ENCODE measurements around the gene NDUFB8. TPM values are rescaled to one million over a fixed set of nuclear protein-coding genes. Genes with fewer than 3 reads are reported as not detected.
"Not testable (repeated sequence)": the region's sequence is repeated elsewhere in the genome, so short reads cannot be mapped to it uniquely, and the experiment has no call there.

Gene NDUFB8
- polyA plus RNA-seq (2013, experiment 1 of 2), result 221 TPM
- polyA plus RNA-seq (2013, experiment 2 of 2), result 196 TPM

DNA sequence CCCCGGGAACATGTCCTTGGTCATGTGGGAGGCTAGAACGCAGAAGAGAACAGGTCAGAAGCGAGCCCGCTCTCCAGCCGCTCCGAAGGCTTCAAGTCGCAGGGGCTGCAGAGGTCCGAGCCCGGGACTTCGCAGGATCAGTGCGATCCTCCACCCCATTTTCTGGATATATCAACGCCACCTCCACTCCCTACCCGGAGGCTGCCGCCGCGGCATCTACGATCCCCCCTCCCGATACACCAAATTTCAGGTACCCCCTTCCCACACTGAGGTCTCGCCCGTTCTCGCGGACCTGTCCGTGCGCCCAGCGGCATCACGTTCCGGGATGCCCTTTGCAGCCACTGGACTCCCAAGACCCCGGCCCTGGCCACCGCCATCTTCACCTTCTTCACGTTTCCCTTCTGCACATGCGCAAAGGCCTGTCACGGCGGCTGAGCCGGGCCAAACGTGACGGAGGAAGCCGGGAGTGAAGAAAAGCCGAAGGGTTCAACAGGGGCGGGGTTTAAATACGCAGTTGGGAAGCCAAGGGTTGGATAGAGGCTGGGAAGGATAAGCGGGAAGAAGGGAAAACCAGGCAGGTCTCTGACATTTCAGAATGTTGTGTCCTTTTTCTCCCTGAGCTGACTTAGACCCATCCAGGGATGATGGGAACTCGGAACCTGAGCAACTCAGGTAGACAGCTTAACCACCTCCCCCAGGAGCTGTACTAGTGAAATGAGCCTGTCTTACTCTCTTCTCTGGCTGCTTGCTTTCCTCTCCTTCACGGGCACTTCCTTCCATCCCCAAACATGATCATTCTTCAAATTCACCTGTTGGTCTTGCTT is at the start of gene NDUFB8:
Gene NDUFB8 (minus strand): TSS at position 397 of the 824 bp plus-strand sequence. CDS start 20 bp downstream, at position 377.
- 3% methylated on average over 26 to 33 of the region's 43 CpGs for WGBS, 2 experiments (ENCODE audit: insufficient coverage in 2 of 2)
- peak within 1 kb of the TSS; percentile 85 for H3K4me3 ChIP-seq (ENCODE audit: extremely low read depth, insufficient read depth, low read length, poor library complexity, severe bottlenecking)
- no peaks in the 10 kb centered on the region for H3K4me1 ChIP-seq (ENCODE audit: control insufficient read depth, insufficient read depth, low read length, poor library complexity, severe bottlenecking)
- peaks cover 5% of the 10 kb centered on the region for H3K9me3 ChIP-seq (ENCODE audit: control insufficient read depth, low read length)
- no peak within 1 kb of the TSS for H3K27ac ChIP-seq (ENCODE audit: low read depth, low read length, severe bottlenecking)
- peaks cover 36% of the 10 kb centered on the region for H3K36me3 ChIP-seq (ENCODE audit: control insufficient read depth, insufficient read depth, low read length)

GRCh38 chr10:100576282-100576635 is 46.6 kb upstream of the NDUFB8 start:
- H3K27ac ChIP-seq (ENCODE audit: low read depth, low read length, severe bottlenecking), result no peak overlapping the region
- no peaks in the 10 kb centered on the region for H3K36me3 ChIP-seq (ENCODE audit: control insufficient read depth, insufficient read depth, low read length)
- no peak overlapping the region for H3K4me3 ChIP-seq (ENCODE audit: extremely low read depth, insufficient read depth, low read length, poor library complexity, severe bottlenecking)
- 80 to 85% methylated on average over 5 of the region's 5 CpGs for WGBS, 2 experiments (ENCODE audit: insufficient coverage in 2 of 2)
- H3K4me1 ChIP-seq (ENCODE audit: control insufficient read depth, insufficient read depth, low read length, poor library complexity, severe bottlenecking), result peaks cover 8% of the 10 kb centered on the region
- H3K9me3 ChIP-seq (ENCODE audit: control insufficient read depth, low read length), result no peaks in the 10 kb centered on the region

DNA sequence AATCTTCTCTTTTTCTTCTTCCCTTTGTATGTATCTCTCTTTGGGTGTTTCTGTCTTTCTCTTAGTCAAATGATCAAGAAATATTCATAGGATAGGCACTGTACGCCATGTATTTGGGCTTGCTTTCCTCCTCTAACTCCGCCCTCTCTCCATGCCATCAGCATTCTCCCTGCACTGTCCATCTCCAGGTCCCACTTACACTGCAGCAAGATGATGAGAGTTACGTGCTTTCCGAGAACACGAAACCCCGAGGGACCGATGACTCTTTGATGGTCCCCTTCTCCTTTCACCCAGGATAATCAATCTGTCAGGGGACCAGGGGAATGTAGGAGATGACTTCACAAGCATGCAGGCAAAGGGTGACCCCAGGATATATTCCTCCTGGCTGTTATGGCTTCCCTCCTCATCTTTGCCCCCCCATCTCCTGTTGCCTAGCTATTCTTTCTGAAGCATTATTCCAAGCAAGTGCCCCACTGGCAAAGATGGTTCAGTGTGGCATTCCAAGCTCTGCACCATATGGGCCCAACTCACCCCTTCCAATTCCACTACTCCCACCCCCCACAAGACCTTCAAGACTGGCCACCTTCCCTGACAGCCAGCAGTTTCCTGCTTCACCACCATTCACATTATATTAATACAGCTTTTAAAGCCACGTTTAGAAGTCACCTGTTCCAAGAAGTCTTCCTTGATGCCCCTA is 46.1 kb upstream of the NDUFB8 start:
- Histone ChIP-seq H3K4me1 (ENCODE audit: control insufficient read depth, insufficient read depth, low read length, poor library complexity, severe bottlenecking) (peaks cover 8% of the 10 kb centered on the region), H3K4me3 (ENCODE audit: extremely low read depth, insufficient read depth, low read length, poor library complexity, severe bottlenecking) (no peak overlapping the region), H3K36me3 (ENCODE audit: control insufficient read depth, insufficient read depth, low read length) (no peaks in the 10 kb centered on the region), H3K27ac (ENCODE audit: low read depth, low read length, severe bottlenecking) (no peak overlapping the region), H3K9me3 (ENCODE audit: control insufficient read depth, low read length) (no peaks in the 10 kb centered on the region)
- 86 to 95% methylated on average over 6 to 7 of the region's 8 CpGs for WGBS, 2 experiments (ENCODE audit: insufficient coverage in 2 of 2)

DNA sequence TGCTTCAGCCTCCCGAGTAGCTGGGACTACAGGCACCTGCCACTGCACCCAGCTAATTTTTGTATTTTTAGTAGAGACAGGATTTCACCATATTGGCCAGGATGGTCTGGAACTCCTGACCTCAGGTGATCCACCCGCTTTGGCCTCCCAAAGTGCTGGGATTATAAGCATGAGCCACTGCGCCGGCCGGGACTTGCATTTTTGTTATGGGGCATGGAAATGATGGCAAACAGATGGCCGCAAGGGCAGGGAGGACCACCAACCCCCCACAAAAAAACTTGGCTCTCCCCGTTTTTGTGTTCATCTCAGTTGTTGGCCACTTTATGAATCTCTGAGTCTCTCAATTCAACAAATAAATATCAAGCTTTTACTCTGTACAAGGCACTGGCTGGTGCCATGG is 45.5 kb upstream of the NDUFB8 start:
- not testable (repeated sequence) for H3K36me3 ChIP-seq (ENCODE audit: control insufficient read depth, insufficient read depth, low read length); H3K9me3 ChIP-seq (ENCODE audit: control insufficient read depth, low read length); H3K4me3 ChIP-seq (ENCODE audit: extremely low read depth, insufficient read depth, low read length, poor library complexity, severe bottlenecking); H3K27ac ChIP-seq (ENCODE audit: low read depth, low read length, severe bottlenecking)
- WGBS, 2 experiments (ENCODE audit: insufficient coverage in 2 of 2), result 79 to 86% methylated on average over 6 of the region's 7 CpGs
- H3K4me1 ChIP-seq (ENCODE audit: control insufficient read depth, insufficient read depth, low read length, poor library complexity, severe bottlenecking), result peaks cover 10% of the 10 kb centered on the region

- WGBS, 2 experiments (ENCODE audit: insufficient coverage in 2 of 2), result 78 to 87% methylated on average over 9 to 13 of the region's 24 CpGs
- Histone ChIP-seq H3K36me3 (ENCODE audit: control insufficient read depth, insufficient read depth, low read length) (no peaks in the 10 kb centered on the region), H3K9me3 (ENCODE audit: control insufficient read depth, low read length) (no peaks in the 10 kb centered on the region), H3K27ac (ENCODE audit: low read depth, low read length, severe bottlenecking) (no peak overlapping the region), H3K4me1 (ENCODE audit: control insufficient read depth, insufficient read depth, low read length, poor library complexity, severe bottlenecking) (peaks cover 6% of the 10 kb centered on the region), H3K4me3 (ENCODE audit: extremely low read depth, insufficient read depth, low read length, poor library complexity, severe bottlenecking) (no peak overlapping the region)
Observed at GRCh38 chr10:100571084-100571856, 41.6 kb upstream of the NDUFB8 start.

DNA sequence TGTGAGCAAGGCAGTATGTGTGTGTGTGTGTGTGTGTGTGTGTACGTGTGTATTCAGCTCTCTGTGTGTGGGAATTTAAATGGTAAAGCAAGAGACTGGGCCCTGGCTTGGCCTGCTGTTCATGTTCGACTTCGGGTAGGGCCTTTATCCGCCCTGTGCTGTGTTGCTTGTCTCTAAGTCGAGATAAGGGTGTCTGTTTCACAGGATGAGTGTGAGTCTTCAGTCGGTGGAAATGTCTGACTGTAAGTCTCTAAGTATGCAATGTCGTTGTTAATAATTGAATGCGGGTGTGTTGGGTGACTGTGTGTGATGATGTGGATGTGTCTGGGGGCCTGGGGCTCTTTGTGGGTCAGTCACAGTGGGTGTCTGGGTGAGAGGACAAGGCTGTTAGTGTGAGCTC is 40.8 kb upstream of the NDUFB8 start:
- H3K4me3 ChIP-seq (ENCODE audit: extremely low read depth, insufficient read depth, low read length, poor library complexity, severe bottlenecking), result peak overlapping the region; percentile 53
- no peaks in the 10 kb centered on the region for H3K36me3 ChIP-seq (ENCODE audit: control insufficient read depth, insufficient read depth, low read length)
- WGBS, 2 experiments (ENCODE audit: insufficient coverage in 2 of 2), result 74 to 89% methylated on average over 5 to 8 of the region's 8 CpGs
- H3K4me1 ChIP-seq (ENCODE audit: control insufficient read depth, insufficient read depth, low read length, poor library complexity, severe bottlenecking), result peaks cover 6% of the 10 kb centered on the region
- no peak overlapping the region for H3K27ac ChIP-seq (ENCODE audit: low read depth, low read length, severe bottlenecking)
- H3K9me3 ChIP-seq (ENCODE audit: control insufficient read depth, low read length), result no peaks in the 10 kb centered on the region

DNA sequence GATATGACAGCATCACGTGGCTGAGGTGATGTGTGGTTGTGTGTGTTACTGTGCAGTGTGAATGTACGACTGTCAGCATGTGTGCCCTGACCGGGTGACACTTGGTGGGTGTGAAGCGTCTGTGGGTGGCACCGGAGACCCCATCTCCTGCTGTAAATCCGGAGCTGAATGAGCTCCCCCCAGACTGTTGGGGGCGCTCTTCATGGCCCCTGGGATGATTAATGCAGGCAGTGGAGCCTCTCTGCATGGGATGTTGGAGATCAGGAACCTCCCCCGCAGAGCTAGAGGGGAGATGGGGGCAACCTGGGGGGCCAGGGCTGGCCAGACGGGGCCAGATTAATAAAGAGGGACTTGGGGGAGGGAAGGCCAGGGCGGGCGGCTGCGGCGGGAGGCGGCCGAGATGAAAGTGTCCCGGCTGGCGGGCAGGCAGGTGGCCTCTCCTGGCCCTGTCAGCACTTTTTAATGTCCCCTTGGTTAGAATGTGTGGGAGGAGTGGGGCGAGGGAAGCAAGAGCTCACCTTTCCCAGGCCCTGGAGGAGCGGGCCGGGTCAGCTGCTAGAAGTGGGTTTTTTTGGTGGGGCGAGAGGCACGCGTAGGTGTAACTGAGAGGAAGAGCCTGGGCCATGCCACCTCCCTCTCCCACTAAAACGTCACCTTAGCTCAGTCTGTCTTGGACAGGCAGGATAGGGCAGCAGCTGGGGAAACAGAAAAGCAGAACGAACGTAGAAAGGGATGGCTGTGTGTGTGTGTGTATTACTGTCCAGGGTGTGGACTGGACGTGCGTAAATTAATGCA is 40.2 kb upstream of the NDUFB8 start:
- Histone ChIP-seq H3K4me3 (ENCODE audit: extremely low read depth, insufficient read depth, low read length, poor library complexity, severe bottlenecking) (peak overlapping the region; percentile 53), H3K36me3 (ENCODE audit: control insufficient read depth, insufficient read depth, low read length) (no peaks in the 10 kb centered on the region), H3K9me3 (ENCODE audit: control insufficient read depth, low read length) (no peaks in the 10 kb centered on the region), H3K4me1 (ENCODE audit: control insufficient read depth, insufficient read depth, low read length, poor library complexity, severe bottlenecking) (peaks cover 6% of the 10 kb centered on the region), H3K27ac (ENCODE audit: low read depth, low read length, severe bottlenecking) (no peak overlapping the region)
- 16 to 27% methylated on average over 19 to 20 of the region's 28 CpGs for WGBS, 2 experiments (ENCODE audit: insufficient coverage in 2 of 2)

DNA sequence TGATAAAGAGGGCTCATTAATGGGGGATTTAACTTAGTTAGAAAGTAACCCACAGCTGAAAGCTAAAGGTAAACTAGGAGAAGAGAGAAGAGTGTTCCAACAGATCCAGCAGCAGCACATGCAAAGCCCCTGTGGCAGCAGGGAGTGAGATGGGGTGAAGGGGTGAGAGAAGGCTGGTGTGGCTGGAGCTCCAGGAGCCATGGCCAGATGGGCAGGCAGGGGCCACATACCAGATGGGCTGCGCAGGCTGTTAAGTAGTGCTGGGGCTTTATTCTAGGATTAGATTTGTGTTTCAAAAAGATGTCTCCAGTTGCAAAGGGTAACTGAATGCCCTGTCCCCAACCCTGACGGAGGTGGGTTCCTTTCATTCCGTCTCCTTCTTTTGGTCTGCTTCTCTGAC is 39.2 kb upstream of the NDUFB8 start:
- no peak overlapping the region for H3K27ac ChIP-seq (ENCODE audit: low read depth, low read length, severe bottlenecking)
- H3K9me3 ChIP-seq (ENCODE audit: control insufficient read depth, low read length), result no peaks in the 10 kb centered on the region
- peaks cover 6% of the 10 kb centered on the region for H3K4me1 ChIP-seq (ENCODE audit: control insufficient read depth, insufficient read depth, low read length, poor library complexity, severe bottlenecking)
- H3K36me3 ChIP-seq (ENCODE audit: control insufficient read depth, insufficient read depth, low read length), result no peaks in the 10 kb centered on the region
- 85 to 97% methylated on average over 3 of the region's 3 CpGs for WGBS, 2 experiments (ENCODE audit: insufficient coverage in 2 of 2)
- no peak overlapping the region for H3K4me3 ChIP-seq (ENCODE audit: extremely low read depth, insufficient read depth, low read length, poor library complexity, severe bottlenecking)

GRCh38 chr10:100567826-100568225 is 38.2 kb upstream of the NDUFB8 start:
- WGBS, 2 experiments (ENCODE audit: insufficient coverage in 2 of 2), result 35 to 44% methylated on average over 3 of the region's 6 CpGs
- H3K4me3 ChIP-seq (ENCODE audit: extremely low read depth, insufficient read depth, low read length, poor library complexity, severe bottlenecking), result no peak overlapping the region
- H3K4me1 ChIP-seq (ENCODE audit: control insufficient read depth, insufficient read depth, low read length, poor library complexity, severe bottlenecking), result peaks cover 6% of the 10 kb centered on the region
- no peaks in the 10 kb centered on the region for H3K36me3 ChIP-seq (ENCODE audit: control insufficient read depth, insufficient read depth, low read length)
- no peaks in the 10 kb centered on the region for H3K9me3 ChIP-seq (ENCODE audit: control insufficient read depth, low read length)
- H3K27ac ChIP-seq (ENCODE audit: low read depth, low read length, severe bottlenecking), result no peak overlapping the region

- no peaks in the 10 kb centered on the region for H3K36me3 ChIP-seq (ENCODE audit: control insufficient read depth, insufficient read depth, low read length)
- H3K4me1 ChIP-seq (ENCODE audit: control insufficient read depth, insufficient read depth, low read length, poor library complexity, severe bottlenecking), result peaks cover 6% of the 10 kb centered on the region
- 50 to 65% methylated on average over 6 to 7 of the region's 11 CpGs for WGBS, 2 experiments (ENCODE audit: insufficient coverage in 2 of 2)
- H3K4me3 ChIP-seq (ENCODE audit: extremely low read depth, insufficient read depth, low read length, poor library complexity, severe bottlenecking), result no peak overlapping the region
- H3K9me3 ChIP-seq (ENCODE audit: control insufficient read depth, low read length), result no peaks in the 10 kb centered on the region
- H3K27ac ChIP-seq (ENCODE audit: low read depth, low read length, severe bottlenecking), result no peak overlapping the region
Observed at GRCh38 chr10:100567249-100567648, 37.6 kb upstream of the NDUFB8 start.
